HG02870 (cell line): Measurements from ENCODE around the gene ATRNL1.
"Not testable (repeated sequence)": the region's sequence is repeated elsewhere in the genome, so short reads cannot be mapped to it uniquely, and the experiment has no call there.

Experiments
- ATAC-seq: cut with Tn5 transposase; IDR thresholded peaks from one replicate; pipeline ENCODE4 v1.9.1; 2021; ENCODE audit warnings: mild to moderate bottlenecking, moderate library complexity; ENCODE audit not compliant: unreplicated experiment

Gene ATRNL1

DNA sequence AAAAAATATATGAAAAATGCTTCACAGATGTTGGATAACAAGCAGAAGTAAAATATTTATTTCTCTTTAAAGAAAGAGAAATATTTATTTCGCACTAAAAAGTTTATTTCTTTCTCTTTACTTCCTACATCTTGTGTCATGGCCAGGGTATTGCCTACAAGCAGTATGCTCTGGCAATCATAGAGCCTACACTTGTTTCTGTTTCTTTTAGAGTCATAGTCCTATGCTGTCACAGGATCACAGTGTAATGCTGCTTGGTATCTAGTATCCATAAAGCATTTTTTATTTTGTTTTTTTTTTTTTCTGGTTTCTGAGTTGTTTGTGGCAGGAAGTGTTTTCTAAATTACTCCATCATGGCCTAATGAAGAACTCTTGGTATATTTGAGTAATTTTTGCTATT is 116.0 kb downstream of the ATRNL1 start:
- ATAC-seq = peak; percentile 81

GRCh38 chr10:115214829-115215228 is 121.7 kb downstream of the ATRNL1 start:
- no peak for ATAC-seq

DNA sequence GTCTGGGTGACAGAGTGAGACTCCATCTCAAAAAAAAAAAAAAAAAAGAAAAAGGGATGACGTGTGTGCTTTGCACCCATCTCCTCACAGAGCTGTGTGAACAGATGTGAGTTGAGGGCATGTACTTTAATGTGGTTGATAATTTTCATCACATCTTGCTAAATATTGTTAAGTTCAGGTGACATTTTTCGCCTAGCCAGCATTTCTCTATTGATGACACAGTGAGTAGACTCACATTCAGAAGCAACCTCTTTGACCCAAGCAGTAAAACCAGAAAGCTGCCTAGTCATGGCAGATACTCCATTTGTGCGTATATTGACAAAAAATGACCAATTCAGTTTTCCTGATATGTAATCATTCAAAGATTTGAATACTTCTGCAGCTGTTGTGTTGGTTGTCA is 126.0 kb downstream of the ATRNL1 start:
- ATAC-seq = no peak

DNA sequence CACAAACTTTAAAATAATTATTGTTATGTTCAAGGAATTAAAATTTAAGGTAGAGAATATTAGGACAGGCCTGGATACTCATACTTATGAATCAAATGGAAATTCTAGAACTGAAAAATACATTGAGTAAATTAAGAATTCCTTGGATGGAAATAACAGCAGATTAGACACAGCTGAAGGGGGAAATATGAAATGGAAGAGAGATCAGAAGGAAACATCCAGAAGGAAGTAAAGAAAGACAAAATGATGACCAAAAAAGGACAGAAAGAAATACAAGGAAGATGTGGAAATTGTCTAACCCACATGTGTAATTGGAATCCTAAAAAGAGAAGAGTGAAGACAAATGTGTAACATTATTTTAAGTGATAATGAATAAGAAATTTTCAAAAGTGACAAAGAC is 128.9 kb downstream of the ATRNL1 start:
- no peak for ATAC-seq

DNA sequence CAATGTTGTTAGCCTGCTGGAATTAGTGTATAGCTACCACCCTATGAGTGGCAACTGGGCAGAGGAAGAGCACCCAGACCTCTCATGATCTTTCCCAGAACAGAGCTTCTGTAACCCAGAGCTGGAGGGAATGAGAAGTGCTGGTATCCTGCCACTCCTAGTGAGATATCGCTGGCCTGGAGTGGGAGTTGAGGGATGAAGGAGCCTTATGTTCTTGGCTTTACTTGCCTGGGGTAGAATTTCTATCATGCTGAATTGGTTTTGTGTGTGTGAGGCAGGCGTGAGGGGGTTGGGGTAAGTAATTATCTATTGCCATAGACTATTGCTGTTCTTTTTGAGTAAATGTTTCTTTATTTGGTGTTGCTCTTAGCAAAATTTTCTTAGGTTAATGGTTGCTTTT is 146.6 kb downstream of the ATRNL1 start:
- ATAC-seq = no peak

DNA sequence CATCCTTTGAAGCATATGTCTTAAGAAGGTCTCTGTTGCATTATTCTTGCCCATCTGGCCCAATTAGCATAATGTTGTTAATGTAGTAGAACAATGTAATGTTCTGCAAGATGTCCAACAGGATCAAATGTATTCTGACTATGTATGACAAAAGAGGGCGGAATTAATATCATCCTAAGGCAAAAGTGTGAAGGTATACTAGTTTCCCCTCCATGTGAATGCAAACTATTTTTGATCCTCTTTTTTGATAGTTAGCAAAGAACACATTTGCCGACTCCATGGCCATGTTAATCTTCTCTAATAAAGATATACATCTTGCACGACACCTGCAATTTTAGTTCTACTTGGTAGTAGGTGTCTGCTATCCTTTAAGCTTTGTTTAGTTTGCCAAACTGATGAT is 157.6 kb downstream of the ATRNL1 start:
- ATAC-seq = no peak

DNA sequence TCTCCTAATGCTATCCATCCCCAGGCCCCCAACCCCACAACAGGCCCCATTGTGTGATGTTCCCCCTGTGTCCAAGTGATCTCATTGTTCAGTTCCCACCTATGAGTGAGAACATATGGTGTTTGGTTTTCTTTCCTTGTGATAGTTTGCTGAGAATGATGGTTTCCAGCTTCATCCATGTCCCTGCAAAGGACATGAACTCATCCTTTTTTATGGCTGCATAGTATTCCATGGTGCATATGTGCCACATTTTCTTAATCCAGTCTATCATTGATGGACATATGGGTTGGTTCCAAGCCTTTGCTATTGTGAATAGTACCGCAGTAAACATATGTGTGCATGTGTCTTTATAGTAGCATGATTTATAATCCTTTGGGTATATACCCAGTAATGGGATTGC is 160.6 kb downstream of the ATRNL1 start:
- not testable (repeated sequence) for ATAC-seq

DNA sequence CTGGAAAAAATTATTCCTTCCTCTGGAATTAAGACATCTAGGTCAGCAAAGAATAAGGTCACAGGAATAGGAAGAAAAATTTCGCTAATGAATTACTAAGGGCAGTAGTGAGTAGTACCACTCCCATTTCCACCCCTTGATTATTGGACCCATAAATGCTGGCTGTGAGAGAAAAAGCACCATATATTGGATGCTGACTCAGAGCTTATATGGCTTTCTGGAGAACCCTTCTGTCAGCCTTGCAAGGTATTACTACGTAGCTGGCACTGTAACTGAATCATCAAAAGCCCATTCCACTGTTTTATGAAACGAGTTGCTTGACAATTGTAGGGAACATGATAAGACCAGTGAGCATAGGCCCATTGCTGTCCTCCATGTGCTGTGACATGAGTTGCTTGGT is 179.3 kb downstream of the ATRNL1 start:
- ATAC-seq = no peak

DNA sequence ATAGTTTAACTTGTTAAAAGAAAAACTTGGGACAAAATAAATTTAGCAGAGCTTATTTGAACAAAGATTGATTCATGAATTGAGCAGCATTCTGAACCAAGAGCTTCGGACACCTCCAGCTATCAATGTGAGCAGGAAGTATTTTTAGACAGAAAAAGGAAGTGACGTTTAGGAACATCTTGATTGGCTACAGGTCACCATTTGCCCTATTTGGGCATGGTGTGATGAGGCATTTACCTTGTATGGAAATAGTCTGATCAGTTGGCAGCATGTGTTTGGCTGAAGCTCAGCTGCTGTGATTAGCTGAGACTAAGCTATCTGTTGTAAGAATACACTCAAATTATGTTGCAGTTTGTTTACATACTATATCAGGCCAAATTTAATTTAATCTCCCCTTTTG is 185.1 kb downstream of the ATRNL1 start:
- ATAC-seq = no peak

DNA sequence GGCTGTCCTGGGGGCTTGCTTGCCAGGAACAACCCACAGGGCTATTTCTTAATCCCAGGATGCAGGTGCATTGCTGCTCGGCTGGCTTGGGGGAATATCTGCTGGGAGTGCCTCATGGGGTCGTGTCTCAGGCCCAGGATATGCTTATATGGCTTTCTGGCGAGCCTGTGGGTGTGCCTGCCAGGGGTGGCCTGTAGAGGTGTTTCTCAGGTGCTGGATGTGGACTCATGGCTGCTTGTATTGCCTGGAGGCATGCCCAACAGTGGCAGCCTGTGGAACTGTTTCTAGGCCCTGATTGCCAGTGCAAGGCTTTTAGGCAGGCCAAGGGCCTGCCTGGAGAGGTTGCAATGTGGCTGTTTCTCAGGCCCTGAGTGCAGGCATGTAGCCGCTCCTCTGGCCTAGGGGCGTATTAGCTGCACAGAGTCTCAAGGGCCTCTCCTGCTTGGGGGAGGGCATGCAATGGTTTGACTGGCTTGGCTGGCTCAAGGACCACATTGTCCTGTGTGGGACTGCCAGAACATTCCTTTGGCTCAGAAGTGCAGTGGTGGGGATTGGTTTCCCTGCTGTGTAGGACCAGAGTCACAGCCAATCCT is 202.1 kb downstream of the ATRNL1 start:
- ATAC-seq = no peak

DNA sequence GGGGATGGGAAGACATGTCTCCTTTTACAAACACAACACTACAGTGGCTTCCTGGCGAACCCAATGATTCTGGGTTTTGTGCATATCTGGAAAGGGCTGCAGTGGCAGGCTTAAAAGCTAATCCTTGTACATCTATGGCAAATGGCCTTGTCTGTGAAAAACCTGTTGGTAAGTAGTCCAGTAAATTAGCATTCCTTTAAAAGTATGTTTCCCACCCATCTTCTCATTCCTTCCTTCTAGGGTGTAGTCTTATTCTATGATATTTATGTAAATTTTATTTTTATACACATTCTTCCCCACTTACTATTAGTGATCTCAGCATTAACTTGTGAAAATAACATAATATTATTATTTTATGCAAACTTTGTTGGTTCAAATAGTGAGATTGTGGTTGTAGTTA is 206.9 kb downstream of the ATRNL1 start:
- ATAC-seq = no peak

GRCh38 chr10:115319669-115320068 is 226.5 kb downstream of the ATRNL1 start:
- not testable (repeated sequence) for ATAC-seq

DNA sequence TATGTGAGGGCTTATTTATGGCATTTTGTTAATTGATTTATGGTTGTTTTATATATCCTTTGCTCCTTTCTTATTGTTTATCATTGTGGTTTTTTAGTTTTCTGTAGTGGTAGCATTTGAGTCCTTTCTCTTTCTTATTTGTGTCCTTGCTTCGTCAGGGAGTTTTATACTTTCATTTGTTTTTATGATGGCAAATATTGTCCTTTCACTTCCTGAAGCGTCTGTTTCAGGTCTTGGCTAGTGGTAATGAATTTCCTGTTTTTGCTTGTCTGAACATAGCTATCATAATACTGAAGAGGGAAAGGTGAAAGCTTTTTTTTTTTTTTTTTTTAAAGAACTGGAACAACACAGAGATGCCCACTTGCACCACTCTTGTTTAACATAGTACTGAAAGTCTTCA is 228.2 kb downstream of the ATRNL1 start:
- no peak for ATAC-seq

GRCh38 chr10:115328331-115328730 is 235.2 kb downstream of the ATRNL1 start:
- no peak for ATAC-seq

GRCh38 chr10:115335366-115335765 is 242.2 kb downstream of the ATRNL1 start:
- ATAC-seq = no peak

DNA sequence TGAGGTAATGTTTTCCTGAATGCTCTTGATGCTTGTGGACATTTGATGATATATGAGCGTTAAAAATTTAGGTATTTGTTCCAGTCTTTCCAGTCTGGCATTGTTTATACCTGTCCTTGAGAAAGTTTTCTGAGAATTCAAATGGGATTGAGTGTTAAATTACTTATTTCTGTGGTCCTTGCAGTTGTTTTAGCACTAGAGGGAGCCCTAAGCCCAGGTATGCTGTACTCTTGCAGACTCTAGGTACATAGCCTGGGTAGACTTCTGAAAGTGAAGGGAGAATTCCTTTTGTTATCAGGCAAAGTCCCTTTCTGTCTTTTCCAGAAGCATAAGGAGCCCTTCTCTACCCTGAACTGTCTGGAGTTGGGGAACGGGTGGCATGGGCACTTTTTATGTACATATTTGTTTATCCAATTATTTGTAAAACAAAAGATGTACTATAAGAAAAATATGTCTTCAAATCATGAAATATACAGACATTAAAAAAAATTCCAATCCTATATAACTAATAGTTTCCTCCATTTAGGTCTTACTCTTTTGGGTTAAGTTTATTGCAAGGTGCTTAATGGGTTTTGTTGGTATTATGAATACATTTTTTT is 262.1 kb downstream of the ATRNL1 start:
- ATAC-seq = peak; percentile 85

DNA sequence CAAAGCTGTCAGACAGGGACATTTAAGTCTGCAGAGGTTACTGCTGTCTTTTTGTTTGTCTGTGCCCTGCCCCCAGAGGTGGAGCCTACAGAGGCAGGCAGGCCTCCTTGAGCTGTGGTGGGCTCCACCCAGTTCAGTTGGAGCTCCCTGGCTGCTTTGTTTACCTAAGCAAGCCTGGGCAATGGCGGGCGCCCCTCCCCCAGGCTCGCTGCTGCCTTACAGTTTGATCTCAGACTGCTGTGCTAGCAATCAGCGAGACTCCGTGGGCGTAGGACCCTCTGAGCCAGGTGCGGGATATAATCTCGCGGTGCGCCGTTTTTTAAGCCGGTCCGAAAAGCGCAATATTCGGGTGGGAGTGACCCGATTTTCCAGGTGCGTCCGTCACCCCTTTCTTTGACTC is 274.8 kb downstream of the ATRNL1 start:
- not testable (repeated sequence) for ATAC-seq

DNA sequence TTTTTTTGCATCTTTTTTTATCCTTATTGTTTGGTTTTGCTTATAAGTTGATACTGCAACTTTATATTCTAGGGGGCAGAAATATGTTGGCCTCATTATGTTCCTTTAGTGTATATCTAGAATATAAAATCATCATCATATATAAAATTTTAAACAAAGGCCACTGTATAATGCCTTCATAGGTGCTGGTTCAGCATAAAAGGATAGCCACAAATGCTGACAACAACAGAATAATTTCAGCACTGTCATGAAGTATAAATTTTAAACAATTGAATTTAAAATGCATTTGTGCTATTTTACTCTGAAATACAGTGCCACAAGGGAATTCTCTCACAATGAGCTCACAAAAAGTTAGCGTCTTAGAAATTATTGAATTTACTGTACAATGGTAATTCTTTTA is 285.9 kb downstream of the ATRNL1 start:
- no peak for ATAC-seq

- ATAC-seq = no peak
Observed at GRCh38 chr10:115384665-115385064, 291.5 kb downstream of the ATRNL1 start.

DNA sequence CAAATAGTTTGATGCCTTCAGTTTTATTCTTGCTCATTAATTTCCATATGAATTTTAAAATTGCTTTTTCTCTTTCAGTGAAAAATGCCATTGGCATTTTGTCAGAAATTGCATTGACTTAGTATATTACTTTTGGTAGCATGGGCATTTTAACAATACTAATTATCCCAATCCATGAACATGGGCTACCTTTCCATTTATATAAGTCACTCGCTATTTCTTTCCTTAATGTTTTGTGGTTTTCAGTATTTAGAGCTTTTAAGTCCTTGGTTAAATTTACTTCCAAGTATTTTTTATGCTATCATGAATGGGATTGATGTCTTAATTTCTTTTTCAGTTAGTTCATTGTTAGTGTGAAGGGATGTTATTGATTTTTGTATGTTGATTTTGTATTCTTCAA is 297.4 kb downstream of the ATRNL1 start:
- no peak for ATAC-seq

- no peak for ATAC-seq
Observed at GRCh38 chr10:115398026-115398425, 304.9 kb downstream of the ATRNL1 start.

DNA sequence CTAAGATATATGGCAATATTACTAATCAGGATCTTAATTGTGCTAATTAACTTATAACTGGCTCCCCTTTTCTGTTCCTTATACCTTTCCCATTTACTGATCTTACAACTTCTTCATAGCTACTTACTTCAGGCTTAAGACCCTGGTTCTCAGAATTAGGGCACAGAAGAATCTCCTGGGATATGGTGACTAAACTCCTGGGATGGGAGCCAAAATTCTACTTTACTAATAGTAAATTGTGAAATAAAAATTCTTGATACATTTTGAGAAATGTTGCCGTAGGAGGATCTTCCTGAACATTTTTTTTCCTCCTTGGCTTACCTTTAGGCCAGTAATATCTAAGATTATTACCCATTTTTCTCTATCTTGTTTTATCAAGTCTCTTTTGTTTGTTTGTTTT is 309.5 kb downstream of the ATRNL1 start:
- ATAC-seq = no peak

DNA sequence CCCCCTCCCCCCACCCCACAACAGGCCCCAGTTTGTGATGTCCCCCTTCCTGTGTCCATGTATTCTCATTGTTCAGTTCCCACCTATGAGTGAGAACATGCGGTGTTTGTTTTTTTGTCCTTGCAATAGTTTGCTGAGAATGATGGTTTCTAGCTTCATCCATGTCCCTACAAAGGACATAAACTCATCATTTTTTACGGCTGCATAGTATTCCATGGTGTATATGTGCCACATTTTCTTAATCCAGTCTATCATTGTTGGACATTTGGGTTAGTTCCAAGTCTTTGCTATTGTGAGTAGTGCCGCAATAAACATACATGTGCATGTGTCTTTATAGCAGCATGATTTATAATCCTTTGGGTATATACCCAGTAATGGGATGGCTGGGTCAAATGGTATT is 312.7 kb downstream of the ATRNL1 start:
- not testable (repeated sequence) for ATAC-seq
